GM19328 (cell line): ENCODE data around the gene R3HDML.

Source experiments
- ATAC-seq: cut with Tn5 transposase; IDR thresholded peaks from one replicate; pipeline ENCODE4 v1.9.1; 2021; ENCODE audit warnings: mild to moderate bottlenecking, moderate library complexity; ENCODE audit not compliant: unreplicated experiment

Gene R3HDML

GRCh38 chr20:44361021-44361420 lies 24.2 kb downstream of the R3HDML start:
- ATAC-seq: no peak

- no peak for ATAC-seq
Observed at GRCh38 chr20:44362466-44362940, 25.7 kb downstream of the R3HDML start.

GRCh38 chr20:44364068-44364467 lies 27.2 kb downstream of the R3HDML start:
- ATAC-seq: no peak

- no peak for ATAC-seq
Observed at GRCh38 chr20:44364780-44365179, 27.9 kb downstream of the R3HDML start.

- ATAC-seq: no peak
Observed at GRCh38 chr20:44367746-44368145, 30.9 kb downstream of the R3HDML start.

GRCh38 chr20:44370639-44371218 lies 33.9 kb downstream of the R3HDML start:
- no peak for ATAC-seq

- ATAC-seq: no peak
Observed at GRCh38 chr20:44382641-44383040, 45.8 kb downstream of the R3HDML start.

- ATAC-seq: no peak
Observed at GRCh38 chr20:44384423-44385027, 47.7 kb downstream of the R3HDML start.

GRCh38 chr20:44388466-44389023 lies 51.7 kb downstream of the R3HDML start:
- peak; percentile 62 for ATAC-seq

- no peak for ATAC-seq
Observed at GRCh38 chr20:44389871-44390270, 53.0 kb downstream of the R3HDML start.

GRCh38 chr20:44390280-44390679 lies 53.4 kb downstream of the R3HDML start:
- ATAC-seq: no peak

GRCh38 chr20:44392088-44392775 lies 55.4 kb downstream of the R3HDML start:
- ATAC-seq: no peak

GRCh38 chr20:44392776-44393607 lies 56.1 kb downstream of the R3HDML start:
- ATAC-seq: no peak

- ATAC-seq: no peak
Observed at GRCh38 chr20:44393608-44394451, 57.0 kb downstream of the R3HDML start.

GRCh38 chr20:44394452-44394701 lies 57.5 kb downstream of the R3HDML start:
- ATAC-seq: no peak

- ATAC-seq: no peak
Observed at GRCh38 chr20:44394702-44395460, 58.0 kb downstream of the R3HDML start.

- ATAC-seq: no peak
Observed at GRCh38 chr20:44395461-44396340, 58.9 kb downstream of the R3HDML start.

- no peak for ATAC-seq
Observed at GRCh38 chr20:44396369-44397130, 59.7 kb downstream of the R3HDML start.
